Measurements from ENCODE around the gene CAPN13. TPM values are rescaled to one million over a fixed set of nuclear protein-coding genes. Genes with fewer than 3 reads are reported as not detected.

Gene CAPN13
- total RNA-seq, 2 experiments from 2014 or later: not detected

- no peak overlapping the region for H3K4me3 ChIP-seq (ENCODE audit: low read length)
- Mint-ChIP-seq H3K9me3 (no peaks in the 10 kb centered on the region), H3K27ac (no peak overlapping the region), H3K4me3 (no peak overlapping the region), H3K27me3 (no peaks in the 10 kb centered on the region), H3K4me1 (ENCODE audit: low read depth) (no peaks in the 10 kb centered on the region), H3K36me3 (ENCODE audit: low read depth) (no peaks in the 10 kb centered on the region)
- no peaks in the 10 kb centered on the region for H3K36me3 ChIP-seq (ENCODE audit: insufficient read depth, low read length)
- no peak overlapping the region for H3K27ac ChIP-seq (ENCODE audit: low read depth in 1 of 2, low read length in 2 of 2)
- no peaks in the 10 kb centered on the region for H3K9me3 ChIP-seq (ENCODE audit: control insufficient read depth in 1 of 2, insufficient read depth in 1 of 2, low read length in 2 of 2)
- TF ChIP-seq, protein P1, sequence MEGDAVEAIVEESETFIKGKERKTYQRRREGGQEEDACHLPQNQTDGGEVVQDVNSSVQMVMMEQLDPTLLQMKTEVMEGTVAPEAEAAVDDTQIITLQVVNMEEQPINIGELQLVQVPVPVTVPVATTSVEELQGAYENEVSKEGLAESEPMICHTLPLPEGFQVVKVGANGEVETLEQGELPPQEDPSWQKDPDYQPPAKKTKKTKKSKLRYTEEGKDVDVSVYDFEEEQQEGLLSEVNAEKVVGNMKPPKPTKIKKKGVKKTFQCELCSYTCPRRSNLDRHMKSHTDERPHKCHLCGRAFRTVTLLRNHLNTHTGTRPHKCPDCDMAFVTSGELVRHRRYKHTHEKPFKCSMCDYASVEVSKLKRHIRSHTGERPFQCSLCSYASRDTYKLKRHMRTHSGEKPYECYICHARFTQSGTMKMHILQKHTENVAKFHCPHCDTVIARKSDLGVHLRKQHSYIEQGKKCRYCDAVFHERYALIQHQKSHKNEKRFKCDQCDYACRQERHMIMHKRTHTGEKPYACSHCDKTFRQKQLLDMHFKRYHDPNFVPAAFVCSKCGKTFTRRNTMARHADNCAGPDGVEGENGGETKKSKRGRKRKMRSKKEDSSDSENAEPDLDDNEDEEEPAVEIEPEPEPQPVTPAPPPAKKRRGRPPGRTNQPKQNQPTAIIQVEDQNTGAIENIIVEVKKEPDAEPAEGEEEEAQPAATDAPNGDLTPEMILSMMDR (IDR thresholded peaks at IDR 0.05): no peak
- POLR2A ChIA-PET: no interaction called here
- intact Hi-C loops (cut with DNase I, micrococcal nuclease): no loop called here
- H3K27me3 ChIP-seq (ENCODE audit: control insufficient read depth in 1 of 2, insufficient read depth in 2 of 2, low read length in 2 of 2): no peaks in the 10 kb centered on the region
- no peak for ATAC-seq (ENCODE audit: poor library complexity)
- CTCF ChIA-PET: no interaction called here
- no peak for DNase-seq
- H3K4me1 ChIP-seq (ENCODE audit: insufficient read depth, low read length): no peaks in the 10 kb centered on the region
Measured at GRCh38 chr2:30684516-30684915, 122.7 kb downstream of the CAPN13 start.

DNA sequence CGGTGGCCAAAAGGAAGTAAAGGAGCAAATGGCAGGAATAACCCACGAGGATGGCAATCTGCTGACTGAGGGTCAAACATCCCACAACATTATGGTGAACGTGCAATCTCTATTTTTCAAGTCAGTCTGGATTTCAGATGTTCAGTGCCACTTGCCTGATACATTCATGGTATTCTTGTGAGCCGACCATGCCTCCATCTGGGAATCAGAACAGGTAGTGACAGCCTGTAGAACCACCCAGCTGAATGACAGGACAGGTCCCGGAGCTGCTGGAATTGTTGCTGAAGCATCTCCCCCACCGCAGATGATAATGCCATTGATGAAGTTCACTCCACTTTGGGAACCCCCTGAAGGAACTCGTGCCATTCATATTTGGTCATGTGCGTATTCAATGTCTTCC lies 123.2 kb downstream of the CAPN13 start:
- H3K4me3 Mint-ChIP-seq: no peak overlapping the region
- H3K9me3 Mint-ChIP-seq: no peaks in the 10 kb centered on the region
- Histone ChIP-seq H3K27ac (ENCODE audit: low read depth in 1 of 2, low read length in 2 of 2) (no peak overlapping the region), H3K4me3 (ENCODE audit: low read length) (no peak overlapping the region), H3K9me3 (ENCODE audit: control insufficient read depth in 1 of 2, insufficient read depth in 1 of 2, low read length in 2 of 2) (no peaks in the 10 kb centered on the region), H3K36me3 (ENCODE audit: insufficient read depth, low read length) (no peaks in the 10 kb centered on the region), H3K4me1 (ENCODE audit: insufficient read depth, low read length) (no peaks in the 10 kb centered on the region), H3K27me3 (ENCODE audit: control insufficient read depth in 1 of 2, insufficient read depth in 2 of 2, low read length in 2 of 2) (no peaks in the 10 kb centered on the region)
- no peak for DNase-seq
- no peaks in the 10 kb centered on the region for H3K27me3 Mint-ChIP-seq
- H3K36me3 Mint-ChIP-seq (ENCODE audit: low read depth): no peaks in the 10 kb centered on the region
- ChIA-PET CTCF (no interaction called here), POLR2A (no interaction called here)
- intact Hi-C loops (cut with DNase I, micrococcal nuclease): no loop called here
- H3K27ac Mint-ChIP-seq: no peak overlapping the region
- H3K4me1 Mint-ChIP-seq (ENCODE audit: low read depth): no peaks in the 10 kb centered on the region
- TF ChIP-seq, protein P1 (IDR thresholded peaks at IDR 0.05): no peak
- ATAC-seq (ENCODE audit: poor library complexity): no peak

DNA sequence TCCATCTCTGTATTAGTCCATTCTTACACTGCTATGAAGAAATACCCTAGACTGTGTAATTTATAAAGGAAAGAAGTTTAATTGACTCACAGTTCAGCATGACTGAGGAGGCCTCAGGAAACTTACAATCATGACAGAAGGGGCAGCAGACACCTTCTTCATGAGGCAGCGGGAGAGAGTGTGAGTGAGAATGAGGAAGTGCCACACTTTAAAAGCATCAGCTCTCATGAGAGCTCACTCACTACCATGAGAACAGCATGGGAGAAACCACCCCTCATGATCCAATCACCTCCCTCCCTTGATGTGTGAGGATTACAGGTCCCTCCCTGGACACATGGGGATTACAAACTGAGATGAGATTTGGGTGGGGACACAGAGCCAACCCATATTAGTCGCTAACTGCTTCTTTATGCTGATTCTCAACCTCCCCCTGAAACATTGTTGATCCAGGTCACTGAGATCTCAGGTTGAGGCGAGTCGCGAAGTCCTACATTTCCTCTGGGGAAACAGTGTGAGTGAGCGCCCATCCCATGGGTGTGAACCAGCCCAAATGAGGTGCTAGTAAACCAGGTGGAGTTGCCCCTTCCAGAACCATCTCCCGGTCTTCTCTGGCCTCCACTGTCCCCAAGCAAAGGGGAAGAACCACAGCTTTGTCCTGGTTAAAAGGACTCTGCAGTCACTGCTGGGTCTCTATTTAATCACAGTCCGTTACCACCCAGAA lies 123.8 kb downstream of the CAPN13 start:
- POLR2A ChIA-PET: no interaction called here
- no peak overlapping the region for H3K27ac ChIP-seq (ENCODE audit: low read depth in 1 of 2, low read length in 2 of 2)
- H3K36me3 ChIP-seq (ENCODE audit: insufficient read depth, low read length): no peaks in the 10 kb centered on the region
- H3K4me3 Mint-ChIP-seq: no peak overlapping the region
- intact Hi-C loops (cut with DNase I, micrococcal nuclease): no loop called here
- no peaks in the 10 kb centered on the region for H3K27me3 Mint-ChIP-seq
- DNase-seq (no peak), ATAC-seq (ENCODE audit: poor library complexity) (no peak)
- no peaks in the 10 kb centered on the region for H3K4me1 ChIP-seq (ENCODE audit: insufficient read depth, low read length)
- CTCF ChIA-PET: interaction anchor here (1.6 kb wide), 1 partner anchor 28 kb away, joined by 3 read pairs; no protein-coding TSS in a partner anchor
- H3K27ac Mint-ChIP-seq: no peak overlapping the region
- H3K9me3 Mint-ChIP-seq: no peaks in the 10 kb centered on the region
- H3K9me3 ChIP-seq (ENCODE audit: control insufficient read depth in 1 of 2, insufficient read depth in 1 of 2, low read length in 2 of 2): no peaks in the 10 kb centered on the region
- H3K4me3 ChIP-seq (ENCODE audit: low read length): no peak overlapping the region
- TF ChIP-seq, protein P1 (IDR thresholded peaks at IDR 0.05): no peak
- no peaks in the 10 kb centered on the region for H3K27me3 ChIP-seq (ENCODE audit: control insufficient read depth in 1 of 2, insufficient read depth in 2 of 2, low read length in 2 of 2)
- H3K4me1 Mint-ChIP-seq (ENCODE audit: low read depth): no peaks in the 10 kb centered on the region
- no peaks in the 10 kb centered on the region for H3K36me3 Mint-ChIP-seq (ENCODE audit: low read depth)

Measured in CD4-positive, alpha-beta T cell (primary cell).